Adipocyte (in vitro differentiated cells): ENCODE measurements around the gene PDZRN3.

Source experiments
- DNase-seq: peaks from one replicate; pipeline ENCODE4 v3.0.0-alpha.2; 2015; ENCODE audit warnings: low read depth
- H3K27me3 ChIP-seq: replicated peaks from 2 replicates; pipeline ENCODE4 v1.7.0; 2013; ENCODE audit warnings: mild to moderate bottlenecking, low read length, moderate library complexity; ENCODE audit not compliant: control insufficient read depth, insufficient read depth
- H3K36me3 ChIP-seq: 2 replicates; pipeline ENCODE4 v1.7.0; 2013; ENCODE audit warnings: low read length, mild to moderate bottlenecking, moderate library complexity; ENCODE audit not compliant: control insufficient read depth, insufficient read depth, severe bottlenecking
- H3K4me1 ChIP-seq: 2 replicates; pipeline ENCODE4 v1.7.0; 2013; ENCODE audit warnings: mild to moderate bottlenecking, low read length, moderate library complexity; ENCODE audit not compliant: control insufficient read depth, insufficient read depth
- H3K4me3 ChIP-seq: 2 replicates; pipeline ENCODE4 v1.7.0; 2013; ENCODE audit warnings: mild to moderate bottlenecking, low read length, moderate library complexity
- H3K9ac ChIP-seq: 2 replicates; pipeline ENCODE4 v1.7.0; 2013; ENCODE audit warnings: mild to moderate bottlenecking, low read length, moderate library complexity
- H3K9me3 ChIP-seq: 2 replicates; pipeline ENCODE4 v1.7.0; 2013; ENCODE audit warnings: mild to moderate bottlenecking, low read length, moderate library complexity; ENCODE audit not compliant: control insufficient read depth

PDZRN3 gene

GRCh38 chr3:73540969-73541740 lies 83.6 kb downstream of the PDZRN3 start:
- Histone ChIP-seq H3K4me1 (peaks cover 39% of the 10 kb centered on the region), H3K36me3 (peaks cover 4% of the 10 kb centered on the region), H3K9me3 (no peaks in the 10 kb centered on the region), H3K4me3 (no peak overlapping the region), H3K27me3 (no peaks in the 10 kb centered on the region), H3K9ac (no peak overlapping the region)
- DNase-seq: peak; percentile 36

- Histone ChIP-seq H3K4me1 (peaks cover 32% of the 10 kb centered on the region), H3K9me3 (no peaks in the 10 kb centered on the region), H3K4me3 (no peak overlapping the region), H3K36me3 (peaks cover 4% of the 10 kb centered on the region), H3K27me3 (no peaks in the 10 kb centered on the region), H3K9ac (no peak overlapping the region)
- peak; percentile 22 for DNase-seq
Observed at GRCh38 chr3:73538486-73538885, 86.3 kb downstream of the PDZRN3 start.

- Histone ChIP-seq H3K9ac (no peak overlapping the region), H3K4me3 (no peak overlapping the region), H3K27me3 (no peaks in the 10 kb centered on the region), H3K36me3 (peaks cover 4% of the 10 kb centered on the region), H3K4me1 (peaks cover 30% of the 10 kb centered on the region), H3K9me3 (no peaks in the 10 kb centered on the region)
- DNase-seq: no peak
Observed at GRCh38 chr3:73536952-73537351, 87.8 kb downstream of the PDZRN3 start.

- H3K9me3 ChIP-seq: no peaks in the 10 kb centered on the region
- H3K9ac ChIP-seq: no peak overlapping the region
- no peak overlapping the region for H3K4me3 ChIP-seq
- H3K27me3 ChIP-seq: no peaks in the 10 kb centered on the region
- peaks cover 4% of the 10 kb centered on the region for H3K36me3 ChIP-seq
- no peak for DNase-seq
- peaks cover 24% of the 10 kb centered on the region for H3K4me1 ChIP-seq
Observed at GRCh38 chr3:73536336-73536895, 88.3 kb downstream of the PDZRN3 start.

- Histone ChIP-seq H3K27me3 (no peaks in the 10 kb centered on the region), H3K9ac (no peak overlapping the region), H3K9me3 (no peaks in the 10 kb centered on the region), H3K36me3 (peaks cover 4% of the 10 kb centered on the region), H3K4me3 (no peak overlapping the region), H3K4me1 (peaks cover 19% of the 10 kb centered on the region)
- no peak for DNase-seq
Observed at GRCh38 chr3:73535931-73536330, 88.8 kb downstream of the PDZRN3 start.

GRCh38 chr3:73535137-73535536 lies 89.6 kb downstream of the PDZRN3 start:
- H3K4me3 ChIP-seq: no peak overlapping the region
- peaks cover 4% of the 10 kb centered on the region for H3K36me3 ChIP-seq
- no peaks in the 10 kb centered on the region for H3K9me3 ChIP-seq
- H3K9ac ChIP-seq: no peak overlapping the region
- no peak for DNase-seq
- no peaks in the 10 kb centered on the region for H3K27me3 ChIP-seq
- peaks cover 17% of the 10 kb centered on the region for H3K4me1 ChIP-seq

GRCh38 chr3:73530022-73530396 lies 94.7 kb downstream of the PDZRN3 start:
- Histone ChIP-seq H3K9ac (no peak overlapping the region), H3K27me3 (no peaks in the 10 kb centered on the region), H3K9me3 (no peaks in the 10 kb centered on the region), H3K36me3 (peaks cover 6% of the 10 kb centered on the region), H3K4me3 (no peak overlapping the region), H3K4me1 (peaks cover 19% of the 10 kb centered on the region)
- DNase-seq: peak; percentile 43

- no peak overlapping the region for H3K4me3 ChIP-seq
- peaks cover 19% of the 10 kb centered on the region for H3K4me1 ChIP-seq
- no peaks in the 10 kb centered on the region for H3K27me3 ChIP-seq
- H3K9me3 ChIP-seq: no peaks in the 10 kb centered on the region
- peaks cover 6% of the 10 kb centered on the region for H3K36me3 ChIP-seq
- no peak overlapping the region for H3K9ac ChIP-seq
- no peak for DNase-seq
Observed at GRCh38 chr3:73529308-73530021, 95.3 kb downstream of the PDZRN3 start.

GRCh38 chr3:73525591-73525990 lies 99.2 kb downstream of the PDZRN3 start:
- Histone ChIP-seq H3K9ac (no peak overlapping the region), H3K4me3 (no peak overlapping the region), H3K4me1 (peaks cover 26% of the 10 kb centered on the region), H3K27me3 (no peaks in the 10 kb centered on the region), H3K9me3 (no peaks in the 10 kb centered on the region), H3K36me3 (peaks cover 6% of the 10 kb centered on the region)
- no peak for DNase-seq

- no peak overlapping the region for H3K4me3 ChIP-seq
- H3K9ac ChIP-seq: no peak overlapping the region
- peaks cover 6% of the 10 kb centered on the region for H3K36me3 ChIP-seq
- peaks cover 15% of the 10 kb centered on the region for H3K4me1 ChIP-seq
- no peaks in the 10 kb centered on the region for H3K9me3 ChIP-seq
- H3K27me3 ChIP-seq: no peaks in the 10 kb centered on the region
- no peak for DNase-seq
Observed at GRCh38 chr3:73523661-73524060, 101.1 kb downstream of the PDZRN3 start.

DNA sequence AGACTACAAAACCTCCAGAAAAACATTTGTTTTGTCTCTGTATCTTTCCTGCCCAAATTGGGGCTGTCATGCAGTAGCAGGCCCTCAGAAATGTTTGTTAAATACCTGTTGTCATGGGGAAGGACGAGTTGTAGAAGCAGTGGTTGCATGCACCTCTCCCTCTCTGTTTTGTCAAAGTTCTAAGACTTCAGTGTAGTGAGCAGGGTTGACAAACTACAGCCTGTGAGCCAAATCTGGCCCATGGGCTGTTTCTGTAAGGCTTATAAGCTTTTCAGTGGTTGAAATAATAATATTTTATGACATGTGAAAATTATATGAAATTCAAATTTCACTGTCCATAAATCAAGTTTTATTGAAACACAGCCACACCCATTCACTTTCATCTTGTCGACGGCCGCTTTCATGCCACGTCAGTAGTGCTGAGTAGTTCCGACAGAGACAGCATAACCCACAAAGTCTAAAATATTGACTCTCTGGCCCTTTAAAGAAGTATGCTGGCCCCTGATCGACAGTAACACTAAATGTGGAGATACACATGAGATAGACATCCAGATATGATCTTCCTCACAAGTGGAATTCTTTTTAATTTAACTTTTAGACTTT lies 102.9 kb downstream of the PDZRN3 start:
- Histone ChIP-seq H3K4me1 (peaks cover 15% of the 10 kb centered on the region), H3K9me3 (no peaks in the 10 kb centered on the region), H3K36me3 (peaks cover 6% of the 10 kb centered on the region), H3K4me3 (no peak overlapping the region), H3K9ac (no peak overlapping the region), H3K27me3 (no peaks in the 10 kb centered on the region)
- DNase-seq: no peak
